CD4-positive, alpha-beta memory T cell (primary cell): Measurements from ENCODE around the gene CENPS. TPM values are rescaled to one million over a fixed set of nuclear protein-coding genes. Genes with fewer than 3 reads are reported as not detected.
"Not testable (repeated sequence)": the region's sequence is repeated elsewhere in the genome, so short reads cannot be mapped to it uniquely, and the experiment has no call there.

Experiments used
- CTCF ChIA-PET: fragments of 350-600 bp; sonication (Branson Sonifier 250); formaldehyde crosslinking; loops from one replicate; lab custom pipeline; 2021; ENCODE audit warnings: inconsistent platforms; ENCODE audit not compliant: partially characterized antibody; lab: Charles Lee
- POLR2A ChIA-PET: fragments of 350-600 bp; sonication (Branson Sonifier 250); formaldehyde crosslinking; loops from one replicate; lab custom pipeline; 2021; ENCODE audit not compliant: partially characterized antibody; lab: Charles Lee
- DNase-seq, 5 donors: peaks; one replicate each; pipeline versions ENCODE4 v3.0.0 to v3.0.0-alpha.2; 2020 to 2022; ENCODE audit warnings: mixed read lengths in 1 of 5
- H3K27ac ChIP-seq: one replicate; pipeline ENCODE4 v1.7.0; 2013; ENCODE audit warnings: low read depth, low read length
- H3K27me3 ChIP-seq: 2 replicates; pipeline ENCODE4 v1.7.0; 2013; ENCODE audit warnings: mild to moderate bottlenecking, low read length, moderate library complexity; ENCODE audit not compliant: insufficient read depth
- H3K36me3 ChIP-seq: 2 replicates; pipeline ENCODE4 v1.7.0; 2013; ENCODE audit warnings: mild to moderate bottlenecking, low read length, moderate library complexity; ENCODE audit not compliant: insufficient read depth
- H3K4me1 ChIP-seq: 2 replicates; pipeline ENCODE4 v1.7.0; 2013; ENCODE audit warnings: mild to moderate bottlenecking, low read length, moderate library complexity; ENCODE audit not compliant: insufficient read depth
- H3K4me3 ChIP-seq, 2 donors: one replicate each; pipeline ENCODE4 v1.7.0; 2013; ENCODE audit warnings: low read length in 2 of 2, mild to moderate bottlenecking in 1 of 2
- H3K9me3 ChIP-seq, 2 donors: one replicate each; pipeline ENCODE4 v1.7.0; 2013; ENCODE audit warnings: low read length in 2 of 2, control low read depth in 1 of 2; ENCODE audit not compliant: control insufficient read depth in 1 of 2
- H3K27ac Mint-ChIP-seq, 7 donors: one replicate each; pipeline ENCODE4 v1.8.0; 2020 to 2021; ENCODE audit warnings: mixed read lengths in 7 of 7, mild to moderate bottlenecking in 6 of 7, inconsistent platforms in 3 of 7, moderate library complexity in 3 of 7
- H3K27me3 Mint-ChIP-seq, 2 donors: one replicate each; pipeline ENCODE4 v1.8.0; 2020 to 2021; ENCODE audit warnings: mixed read lengths in 2 of 2
- H3K36me3 Mint-ChIP-seq, 2 donors: one replicate each; pipeline ENCODE4 v1.8.0; 2020 to 2021; ENCODE audit warnings: mixed read lengths in 2 of 2, inconsistent platforms in 1 of 2, mild to moderate bottlenecking in 1 of 2
- H3K4me1 Mint-ChIP-seq, 4 donors: one replicate each; pipeline ENCODE4 v1.8.0; 2020 to 2021; ENCODE audit warnings: mixed read lengths in 4 of 4, mild to moderate bottlenecking in 1 of 4
- H3K4me3 Mint-ChIP-seq, 8 donors: one replicate each; pipeline ENCODE4 v1.8.0; 2020 to 2021; ENCODE audit warnings: mixed read lengths in 8 of 8, mild to moderate bottlenecking in 7 of 8, moderate library complexity in 6 of 8, inconsistent platforms in 3 of 8
- H3K9me3 Mint-ChIP-seq, 8 donors: one replicate each; pipeline ENCODE4 v1.8.0; 2020 to 2021; ENCODE audit warnings: mixed read lengths in 8 of 8, mild to moderate bottlenecking in 5 of 8, inconsistent platforms in 3 of 8, moderate library complexity in 1 of 8
- intact Hi-C: fragments of 100-400 bp; cut with micrococcal nuclease; formaldehyde crosslinking; loops from one replicate; pipeline ENCODE4 v1.15.1; 2023
- polyA plus RNA-seq, 2 donors: library from polyadenylated mRNA; unstranded; fragments of 300-500 nt; fragmentation: Illumina TruSeq; gene quantifications; one replicate each; pipeline ENCODE4 v1.2.3, GENCODE V29; 2021
- total RNA-seq, 2 experiments: library from RNA; stranded (reverse); gene quantifications; one replicate each; pipeline ENCODE4 v1.2.3, GENCODE V29; 2021

The CENPS gene
- total and polyA plus RNA-seq, 4 experiments from 2014 or later, result 6.4 to 14.6 (median 7.5) TPM

GRCh38 chr1:10474309-10474612, 44.0 kb downstream of the CENPS start:
- peaks cover 2 to 15% of the 10 kb centered on the region in 2 donors for H3K36me3 Mint-ChIP-seq
- H3K27ac ChIP-seq, H3K36me3 ChIP-seq, DNase-seq, H3K9me3 ChIP-seq, CTCF ChIA-PET, H3K27me3 ChIP-seq, H3K9me3 Mint-ChIP-seq, H3K27me3 Mint-ChIP-seq: not testable (repeated sequence)
- H3K4me1 Mint-ChIP-seq, result peaks cover 34 to 58% (median 46%) of the 10 kb centered on the region in 4 donors
- Histone ChIP-seq H3K4me3 (peak overlapping the region; percentile 53 to 78), H3K4me1 (peaks cover 50% of the 10 kb centered on the region)
- POLR2A ChIA-PET, result interaction anchor here (1.2 kb wide), 1 partner anchor 44 kb away, joined by 3 read pairs; the partner anchor contains the start of gene CENPS
- intact Hi-C loops, result loop anchor here (1.0 to 5.0 kb wide), 2 partner anchors 75 to 562 kb away; partner anchors contain the start of genes CTNNBIP1 and PGD
- peak overlapping the region; percentile 83 to 95 (median 92) for H3K4me3 Mint-ChIP-seq
- H3K27ac Mint-ChIP-seq, result peak overlapping the region in 6 of 7 donors; percentile 14 to 94 (median 67)

DNA sequence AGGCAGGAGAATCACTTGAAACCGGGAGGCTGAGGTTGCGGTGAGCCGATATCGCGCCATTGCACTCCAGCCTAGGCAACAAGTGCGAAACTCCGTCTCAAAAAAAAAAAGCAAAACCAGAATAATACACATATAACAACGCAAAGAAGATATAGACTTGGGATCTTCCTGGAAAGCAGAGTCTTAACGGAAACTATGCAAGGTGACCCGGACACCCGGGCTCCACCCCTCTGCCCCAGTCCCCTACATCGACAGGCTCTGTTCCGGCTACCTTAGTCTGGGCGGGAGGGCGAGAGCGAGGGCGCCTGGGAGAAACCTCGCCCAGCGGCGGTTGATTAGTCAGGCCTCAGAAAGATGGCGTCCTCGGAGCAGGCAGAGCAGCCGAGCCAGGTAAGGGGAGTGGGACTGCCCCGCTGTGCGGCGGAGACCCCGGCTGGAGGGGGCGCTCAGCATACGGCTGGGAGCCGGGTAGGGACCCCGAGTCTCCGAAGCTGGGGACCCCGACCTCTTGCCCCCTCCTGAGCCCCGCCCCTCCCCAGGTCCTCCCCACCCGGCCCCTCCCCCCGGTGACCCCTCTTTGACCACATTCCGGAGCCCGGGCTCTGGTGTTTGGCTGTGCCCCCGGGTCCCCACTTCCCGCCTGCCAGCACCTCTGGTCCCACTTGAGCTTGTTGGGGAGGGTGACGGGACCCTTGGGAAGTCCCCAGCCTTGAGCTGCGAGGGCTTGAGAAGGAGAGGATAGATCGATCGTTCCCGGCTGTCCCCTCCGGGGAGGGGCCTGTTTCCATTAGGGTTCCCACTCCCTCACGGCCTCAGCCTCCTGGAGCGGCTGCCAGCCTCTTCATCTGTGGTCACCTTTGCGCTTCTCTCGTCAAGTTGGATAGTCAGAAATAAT, 44.6 kb downstream of the CENPS start, which contains the start of gene PEX14:
PEX14 (plus strand) TSS at position 338 of the 895 bp plus-strand sequence; CDS start at position 355, 17 bp downstream.
- H3K4me1 ChIP-seq, result peaks cover 50% of the 10 kb centered on the region
- Mint-ChIP-seq H3K4me1 (peaks cover 37 to 63% (median 49%) of the 10 kb centered on the region in 4 donors), H3K36me3 (peaks cover 4 to 16% of the 10 kb centered on the region in 2 donors), H3K27ac (peak within 1 kb of the TSS; percentile 87 to 95 (median 92)), H3K9me3 (no peaks in the 10 kb centered on the region), H3K4me3 (peak within 1 kb of the TSS; percentile 92 to 97 (median 94)), H3K27me3 (no peaks in the 10 kb centered on the region)
- H3K4me3 ChIP-seq, result peak within 1 kb of the TSS; percentile 53 to 78
- H3K27ac ChIP-seq, result peak within 1 kb of the TSS; percentile 67
- H3K36me3 ChIP-seq, result no peaks in the 10 kb centered on the region
- ChIA-PET POLR2A (interaction anchor here (0.7 to 1.2 kb wide), 5 partner anchors 11 to 75 kb away, joined by 3 to 5 read pairs (median 3); partner anchors contain the start of gene CENPS), CTCF (interaction anchor here (1.4 kb wide), 1 partner anchor 19 kb away, joined by 11 read pairs; no protein-coding TSS in a partner anchor)
- intact Hi-C loops, result loop anchor here (1.0 to 5.0 kb wide), 2 partner anchors 76 to 563 kb away; partner anchors contain the start of genes CTNNBIP1 and PGD
- H3K9me3 ChIP-seq, result no peaks in the 10 kb centered on the region
- H3K27me3 ChIP-seq, result no peaks in the 10 kb centered on the region
- DNase-seq, result peak; percentile 79 to 91 (median 81)

DNA sequence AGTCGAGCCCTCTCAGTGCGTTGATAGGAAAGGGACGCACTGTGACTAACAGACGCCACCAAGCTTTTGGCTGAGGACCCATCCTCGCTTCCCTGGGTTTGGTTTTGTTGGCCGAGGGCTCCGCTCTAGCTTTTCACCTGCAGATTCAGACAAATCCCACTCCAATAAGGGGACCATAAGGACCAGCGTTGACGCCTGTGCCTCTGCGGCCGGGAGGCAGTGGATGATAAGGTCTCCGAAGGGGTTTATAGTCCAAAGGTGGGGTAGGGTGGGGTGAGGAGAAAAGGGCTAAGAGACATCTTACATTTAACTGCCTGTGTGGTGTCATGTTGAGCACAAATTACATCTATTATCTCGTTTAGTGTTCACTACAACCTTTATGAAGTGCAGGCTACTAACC, 45.3 kb downstream of the CENPS start:
- Histone ChIP-seq H3K4me1 (peaks cover 50% of the 10 kb centered on the region), H3K4me3 (peak overlapping the region; percentile 53 to 78), H3K27ac (peak overlapping the region; percentile 67), H3K27me3 (no peaks in the 10 kb centered on the region), H3K9me3 (no peaks in the 10 kb centered on the region), H3K36me3 (no peaks in the 10 kb centered on the region)
- no peak for DNase-seq
- Mint-ChIP-seq H3K27me3 (no peaks in the 10 kb centered on the region), H3K4me3 (peak overlapping the region; percentile 90 to 97 (median 94)), H3K9me3 (no peaks in the 10 kb centered on the region), H3K4me1 (peaks cover 39 to 63% (median 49%) of the 10 kb centered on the region in 4 donors), H3K27ac (peak overlapping the region; percentile 86 to 95 (median 89)), H3K36me3 (peaks cover 4 to 16% of the 10 kb centered on the region in 2 donors)
- ChIA-PET POLR2A (interaction anchor here (0.7 to 1.2 kb wide), 5 partner anchors 10 to 76 kb away, joined by 3 to 5 read pairs (median 3); partner anchors contain the start of gene CENPS), CTCF (interaction anchor here (1.4 kb wide), 1 partner anchor 19 kb away, joined by 11 read pairs; no protein-coding TSS in a partner anchor)
- intact Hi-C loops, result no loop called here

GRCh38 chr1:10479296-10479695, 49.1 kb downstream of the CENPS start:
- Mint-ChIP-seq H3K4me3 (no peak overlapping the region), H3K27ac (peak overlapping the region in 2 of 7 donors; percentile 10 to 81), H3K27me3 (no peaks in the 10 kb centered on the region), H3K9me3 (no peaks in the 10 kb centered on the region), H3K4me1 (peaks cover 24 to 42% (median 33%) of the 10 kb centered on the region in 4 donors), H3K36me3 (peaks cover 4 to 10% of the 10 kb centered on the region in 2 donors)
- DNase-seq, result no peak
- no peak overlapping the region for H3K4me3 ChIP-seq
- intact Hi-C loops, result no loop called here
- H3K4me1 ChIP-seq, result peaks cover 20% of the 10 kb centered on the region
- H3K36me3 ChIP-seq, result no peaks in the 10 kb centered on the region
- H3K27me3 ChIP-seq, result no peaks in the 10 kb centered on the region
- POLR2A ChIA-PET, result no interaction called here
- H3K27ac ChIP-seq, result no peak overlapping the region
- CTCF ChIA-PET, result interaction anchor here (5.4 kb wide), 1 partner anchor 14 kb away, joined by 39 read pairs; no protein-coding TSS in a partner anchor
- H3K9me3 ChIP-seq, result no peaks in the 10 kb centered on the region

- Histone ChIP-seq H3K9me3 (no peaks in the 10 kb centered on the region), H3K27me3 (no peaks in the 10 kb centered on the region), H3K4me3 (no peak overlapping the region), H3K27ac (no peak overlapping the region), H3K4me1 (peaks cover 12% of the 10 kb centered on the region), H3K36me3 (no peaks in the 10 kb centered on the region)
- Mint-ChIP-seq H3K4me3 (no peak overlapping the region), H3K4me1 (peaks cover 21 to 40% (median 27%) of the 10 kb centered on the region in 4 donors), H3K9me3 (no peaks in the 10 kb centered on the region), H3K27me3 (no peaks in the 10 kb centered on the region), H3K36me3 (peaks cover 10 to 11% of the 10 kb centered on the region in 2 donors), H3K27ac (peak overlapping the region in 1 of 7 donors; percentile 29)
- ChIA-PET POLR2A (no interaction called here), CTCF (interaction anchor here (5.4 kb wide), 1 partner anchor 13 kb away, joined by 39 read pairs; no protein-coding TSS in a partner anchor)
- intact Hi-C loops, result no loop called here
- DNase-seq, result no peak
Measured at GRCh38 chr1:10480614-10481013, 50.4 kb downstream of the CENPS start.

DNA sequence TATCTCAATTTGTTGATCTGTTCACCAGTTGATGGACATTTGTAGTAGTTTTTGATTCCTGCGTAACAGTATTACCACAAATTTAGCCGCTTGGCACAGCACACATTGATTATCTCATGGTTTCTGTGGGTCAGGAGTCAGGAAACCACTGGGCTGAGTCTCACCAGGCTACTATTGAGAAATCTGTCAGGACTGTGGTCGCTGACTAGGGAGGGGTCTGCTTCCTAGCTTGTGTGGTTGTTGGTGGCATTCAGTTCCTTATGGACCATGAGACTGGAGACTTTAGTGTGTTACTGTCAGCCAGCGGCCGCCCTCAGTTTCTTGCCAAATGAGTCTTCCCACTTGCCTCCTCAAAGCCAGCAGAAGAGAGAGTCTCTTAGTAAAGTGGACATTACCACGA, 54.3 kb downstream of the CENPS start:
- no peak for DNase-seq
- peaks cover 2 to 16% (median 13%) of the 10 kb centered on the region in 4 donors for H3K4me1 Mint-ChIP-seq
- H3K4me1 ChIP-seq, result no peaks in the 10 kb centered on the region
- no peaks in the 10 kb centered on the region for H3K27me3 ChIP-seq
- H3K36me3 ChIP-seq, result peaks cover 4% of the 10 kb centered on the region
- no peak overlapping the region for H3K4me3 Mint-ChIP-seq
- no peaks in the 10 kb centered on the region for H3K9me3 Mint-ChIP-seq
- H3K36me3 Mint-ChIP-seq, result peaks cover 11 to 15% of the 10 kb centered on the region in 2 donors
- no peaks in the 10 kb centered on the region for H3K27me3 Mint-ChIP-seq
- H3K27ac ChIP-seq, result no peak overlapping the region
- H3K4me3 ChIP-seq, result no peak overlapping the region
- no peak overlapping the region for H3K27ac Mint-ChIP-seq
- intact Hi-C loops, result no loop called here
- no peaks in the 10 kb centered on the region for H3K9me3 ChIP-seq
- ChIA-PET POLR2A (no interaction called here), CTCF (interaction anchor here (0.7 to 2.2 kb wide), 3 partner anchors 10 to 275 kb away, joined by 4 to 21 read pairs (median 4); partner anchors contain the start of gene KIF1B)
